ENCODE measurements around the gene CEP295NL. TPM values are rescaled to one million over a fixed set of nuclear protein-coding genes. Genes with fewer than 3 reads are reported as not detected.

The CEP295NL gene
- total RNA-seq, 4 donors from 2014 or later = 1.8 to 3.0 (median 2.5) TPM

- 93 to 94% methylated on average over 10 to 29 of the region's 29 CpGs for WGBS, 2 donors (ENCODE audit: low coverage in 1 of 2)
- Histone ChIP-seq H3K4me1 (peaks cover 10 to 45% (median 23%) of the 10 kb centered on the region in 4 donors), H3K4me3 (no peak overlapping the region), H3K27ac (no peak overlapping the region), H3K9me3 (no peaks in the 10 kb centered on the region), H3K36me3 (no peaks in the 10 kb centered on the region), H3K27me3 (no peaks in the 10 kb centered on the region)
- DNase-seq = no peak
- in situ Hi-C loops (cut with MboI; ENCODE audit: low pct_ligation_motif_present in 1 of 4, low pct_unique_long_range_greater_than_20kb in 1 of 4, low sequenced_read_pairs in 3 of 4) = no loop called here
- intact Hi-C loops (cut with DNase I; ENCODE audit: low total_unique reads) = no loop called here
- TF ChIP-seq CTCF (IDR thresholded peaks at IDR 0.05) (no peak), EP300 (IDR thresholded peaks at IDR 0.05; ENCODE audit: low read depth) (no peak), POLR2A (IDR thresholded peaks at IDR 0.05) (no peak), POLR2AphosphoS5 (IDR thresholded peaks at IDR 0.05) (no peak)
Observed at GRCh38 chr17:78900816-78901215, 2.2 kb downstream of the CEP295NL start.

GRCh38 chr17:78899361-78900260 lies 3.4 kb downstream of the CEP295NL start:
- Histone ChIP-seq H3K27ac (peak overlapping the region in 1 of 4 donors; percentile 5), H3K27me3 (no peaks in the 10 kb centered on the region), H3K36me3 (no peaks in the 10 kb centered on the region), H3K4me1 (peaks cover 10 to 48% (median 28%) of the 10 kb centered on the region in 4 donors), H3K4me3 (no peak overlapping the region), H3K9me3 (no peaks in the 10 kb centered on the region)
- WGBS, 2 donors (ENCODE audit: low coverage in 1 of 2) = 66 to 80% methylated on average over 8 to 18 of the region's 18 CpGs
- no peak for TF ChIP-seq POLR2AphosphoS5 (IDR thresholded peaks at IDR 0.05)
- no peak for TF ChIP-seq EP300 (IDR thresholded peaks at IDR 0.05; ENCODE audit: low read depth)
- intact Hi-C loops (cut with DNase I; ENCODE audit: low total_unique reads) (no loop called here), in situ Hi-C loops (cut with MboI; ENCODE audit: low pct_ligation_motif_present in 1 of 4, low pct_unique_long_range_greater_than_20kb in 1 of 4, low sequenced_read_pairs in 3 of 4) (no loop called here)
- no peak for DNase-seq

- no peak for DNase-seq
- peaks cover 13 to 49% (median 33%) of the 10 kb centered on the region in 4 donors for H3K4me1 ChIP-seq
- H3K27ac ChIP-seq = no peak overlapping the region
- H3K27me3 ChIP-seq = no peaks in the 10 kb centered on the region
- 92% methylated on average over 13 of the region's 13 CpGs; no CpG with 5 or more reads in 1 of the 2 donors for WGBS, 2 donors (ENCODE audit: low coverage in 1 of 2)
- no peaks in the 10 kb centered on the region for H3K36me3 ChIP-seq
- in situ Hi-C loops (cut with MboI; ENCODE audit: low pct_ligation_motif_present in 1 of 4, low pct_unique_long_range_greater_than_20kb in 1 of 4, low sequenced_read_pairs in 3 of 4) = no loop called here
- H3K4me3 ChIP-seq = no peak overlapping the region
- intact Hi-C loops (cut with DNase I; ENCODE audit: low total_unique reads) = no loop called here
- H3K9me3 ChIP-seq = no peaks in the 10 kb centered on the region
- no peak for TF ChIP-seq CTCF (IDR thresholded peaks at IDR 0.05)
- no peak for TF ChIP-seq POLR2A (IDR thresholded peaks at IDR 0.05)
- TF ChIP-seq POLR2AphosphoS5 (IDR thresholded peaks at IDR 0.05) = no peak
- no peak for TF ChIP-seq EP300 (IDR thresholded peaks at IDR 0.05; ENCODE audit: low read depth)
Observed at GRCh38 chr17:78898947-78899346, 4.1 kb downstream of the CEP295NL start.

- intact Hi-C loops (cut with DNase I; ENCODE audit: low total_unique reads) = no loop called here
- no peak overlapping the region for H3K27ac ChIP-seq
- DNase-seq = no peak
Observed at GRCh38 chr17:78898075-78898836, 4.7 kb downstream of the CEP295NL start.

More at GRCh38 chr17:78898075-78898836, 4.7 kb downstream of the CEP295NL start:
- no peak overlapping the region for H3K4me3 ChIP-seq
- no peaks in the 10 kb centered on the region for H3K27me3 ChIP-seq
- WGBS, 2 donors (ENCODE audit: low coverage in 1 of 2) = 74 to 79% methylated on average over 8 to 17 of the region's 17 CpGs
- H3K9me3 ChIP-seq = no peaks in the 10 kb centered on the region
- H3K4me1 ChIP-seq = peaks cover 12 to 49% (median 34%) of the 10 kb centered on the region in 4 donors
- no peak for TF ChIP-seq EP300 (IDR thresholded peaks at IDR 0.05; ENCODE audit: low read depth)
- TF ChIP-seq CTCF (IDR thresholded peaks at IDR 0.05) = no peak
- TF ChIP-seq POLR2A (IDR thresholded peaks at IDR 0.05) = no peak
- TF ChIP-seq POLR2AphosphoS5 (IDR thresholded peaks at IDR 0.05) = no peak
- no peaks in the 10 kb centered on the region for H3K36me3 ChIP-seq
- in situ Hi-C loops (cut with MboI; ENCODE audit: low pct_ligation_motif_present in 1 of 4, low pct_unique_long_range_greater_than_20kb in 1 of 4, low sequenced_read_pairs in 3 of 4) = no loop called here
